ENCODE measurements around the gene CAPN5.

- TF ChIP-seq EZH2 (IDR thresholded peaks at IDR 0.05; ENCODE audit: low read length, missing control alignments) (no peak), CTCF (conservative IDR thresholded peaks at IDR 0.05 in 1 of 2, IDR thresholded peaks at IDR 0.05 in 1 of 2; ENCODE audit: low read depth in 1 of 2, low read length in 2 of 2) (no peak)
Measured at GRCh38 chr11:77051511-77051910, 15.3 kb upstream of the CAPN5 start.

All from fibroblast of lung (primary cell).